DND-41 (cell line): ENCODE results near the gene RPS15.
A peak's percentile ranks its signal among the peaks of the same experiment; 100 is the strongest.

Experiments
- ATAC-seq: fragments of 200-7000 bp; cut with Tn5 transposase; 3 replicates; pipeline ENCODE4 v1.9.1; 2021; ENCODE audit warnings: low read depth; ENCODE audit not compliant: insufficient read depth
- DNase-seq: peaks from one replicate; pipeline ENCODE4 v3.0.0-alpha.2; 2020
- H2AFZ ChIP-seq: 2 replicates; pipeline ENCODE4 v1.6.0; 2012; ENCODE audit warnings: low read depth, low read length
- H3K27ac ChIP-seq: 2 replicates; pipeline ENCODE4 v1.5.1; 2012; ENCODE audit warnings: low read length, inconsistent platforms
- H3K27me3 ChIP-seq: fragments of 200-600 bp; sonication (generic); 2 replicates; pipeline ENCODE4 v1.6.0; 2012; ENCODE audit warnings: low read length, mild to moderate bottlenecking, inconsistent platforms; ENCODE audit not compliant: insufficient read depth, poor library complexity
- H3K36me3 ChIP-seq: 2 replicates; pipeline ENCODE4 v1.5.1; 2012; ENCODE audit warnings: low read length, inconsistent platforms; ENCODE audit not compliant: insufficient read depth
- H3K4me1 ChIP-seq: 2 replicates; pipeline ENCODE4 v1.5.1; 2012; ENCODE audit warnings: mild to moderate bottlenecking, low read length; ENCODE audit not compliant: insufficient read depth
- H3K4me2 ChIP-seq: 2 replicates; pipeline ENCODE4 v1.6.0; 2012; ENCODE audit warnings: mild to moderate bottlenecking, moderate library complexity, low read length, inconsistent platforms; ENCODE audit not compliant: insufficient read depth
- H3K4me3 ChIP-seq, 2 experiments: fragments of 200-600 bp in 1 of 2; shearing (Covaris generic) in 1 of 2; 2 replicates each; pipeline ENCODE4 v1.5.1; 2012 to 2016; ENCODE audit warnings: inconsistent platforms in 2 of 2, low read length in 2 of 2, mild to moderate bottlenecking in 2 of 2, low read depth in 1 of 2, moderate library complexity in 1 of 2
- H3K79me2 ChIP-seq: 2 replicates; pipeline ENCODE4 v1.6.0; 2012; ENCODE audit warnings: low read length, inconsistent platforms; ENCODE audit not compliant: insufficient read depth
- H3K9ac ChIP-seq: 2 replicates; pipeline ENCODE4 v1.6.0; 2012; ENCODE audit warnings: low read depth, mild to moderate bottlenecking, inconsistent platforms, low read length, moderate library complexity
- H3K9me3 ChIP-seq: 2 replicates; pipeline ENCODE4 v1.5.1; 2012; ENCODE audit warnings: low read length, moderate library complexity, mild to moderate bottlenecking, inconsistent platforms; ENCODE audit not compliant: insufficient read depth, severe bottlenecking
- H4K20me1 ChIP-seq: 2 replicates; pipeline ENCODE4 v1.6.0; 2012; ENCODE audit warnings: low read length; ENCODE audit not compliant: insufficient read depth
- CTCF ChIP-seq: IDR thresholded peaks from 2 replicates; pipeline ENCODE4 v1.5.1; 2012; ENCODE audit warnings: borderline replicate concordance, low read length, moderate library complexity, mild to moderate bottlenecking; ENCODE audit not compliant: poor library complexity, severe bottlenecking; ENCODE audit errors: extremely low read depth
- EZH2 ChIP-seq: IDR thresholded peaks from 3 replicates; pipeline ENCODE4 v1.6.1; 2012; ENCODE audit warnings: borderline replicate concordance, low read depth, mild to moderate bottlenecking, moderate library complexity, low read length, inconsistent platforms; ENCODE audit not compliant: severe bottlenecking

Gene RPS15

GRCh38 chr19:1486720-1487575 is 48.8 kb downstream of the RPS15 start:
- no peak for TF ChIP-seq EZH2
- no peak for TF ChIP-seq CTCF
- H3K4me2 ChIP-seq: no peak overlapping the region
- H3K9ac ChIP-seq: no peak overlapping the region
- H3K4me1 ChIP-seq: peaks cover 29% of the 10 kb centered on the region
- no peak overlapping the region for H3K27ac ChIP-seq
- H2AFZ ChIP-seq: no peak overlapping the region
- no peaks in the 10 kb centered on the region for H4K20me1 ChIP-seq
- DNase-seq (no peak), ATAC-seq (no peak)
- H3K36me3 ChIP-seq: no peaks in the 10 kb centered on the region
- no peaks in the 10 kb centered on the region for H3K27me3 ChIP-seq
- H3K79me2 ChIP-seq: no peaks in the 10 kb centered on the region
- H3K9me3 ChIP-seq: no peaks in the 10 kb centered on the region
- no peak overlapping the region for H3K4me3 ChIP-seq

DNA sequence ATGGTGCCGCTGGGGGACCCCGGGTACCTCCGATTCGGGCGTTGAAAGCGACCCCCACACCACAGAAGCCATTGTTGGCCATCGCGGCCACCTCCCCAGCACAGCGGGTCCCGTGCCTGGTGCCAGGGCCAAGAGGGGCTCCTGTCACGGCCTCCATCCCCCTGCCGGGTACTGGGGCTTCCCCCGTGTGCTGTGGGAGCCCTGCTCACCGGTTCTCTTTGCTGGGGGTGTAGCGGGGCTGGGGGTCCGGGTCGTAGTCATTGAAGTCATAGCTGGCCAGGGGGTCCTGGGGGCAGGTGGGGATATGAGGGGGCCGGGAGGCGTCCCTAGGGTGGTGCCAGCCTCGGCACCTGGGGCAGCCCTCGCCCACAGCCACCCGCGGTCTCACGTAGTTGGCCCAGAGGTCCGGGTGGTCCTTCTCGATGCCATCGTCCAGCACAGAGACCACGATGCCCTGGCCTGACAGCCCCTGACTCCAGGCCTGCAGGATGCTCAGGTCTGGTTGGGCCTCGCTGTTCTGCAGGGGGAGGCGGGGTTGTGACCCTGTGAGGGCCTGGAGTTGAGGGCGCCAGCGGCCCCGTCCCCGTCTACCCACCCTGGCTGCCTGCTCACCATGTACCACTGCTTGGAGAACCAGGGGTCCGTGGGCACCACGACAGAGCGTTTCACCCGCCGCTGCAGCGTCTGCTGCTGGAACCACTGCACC is 49.5 kb downstream of the RPS15 start:
- no peak overlapping the region for H3K9ac ChIP-seq
- no peak overlapping the region for H3K27ac ChIP-seq
- peak; percentile 34 for DNase-seq
- peaks cover 29% of the 10 kb centered on the region for H3K4me1 ChIP-seq
- no peaks in the 10 kb centered on the region for H3K79me2 ChIP-seq
- no peak overlapping the region for H3K4me3 ChIP-seq
- no peaks in the 10 kb centered on the region for H3K36me3 ChIP-seq
- H4K20me1 ChIP-seq: no peaks in the 10 kb centered on the region
- no peak overlapping the region; the same call in 1 of the 2 replicates for H3K4me2 ChIP-seq
- ATAC-seq: no peak
- no peaks in the 10 kb centered on the region for H3K27me3 ChIP-seq
- H2AFZ ChIP-seq: no peak overlapping the region
- no peak for TF ChIP-seq CTCF
- TF ChIP-seq EZH2: no peak
- H3K9me3 ChIP-seq: no peaks in the 10 kb centered on the region

DNA sequence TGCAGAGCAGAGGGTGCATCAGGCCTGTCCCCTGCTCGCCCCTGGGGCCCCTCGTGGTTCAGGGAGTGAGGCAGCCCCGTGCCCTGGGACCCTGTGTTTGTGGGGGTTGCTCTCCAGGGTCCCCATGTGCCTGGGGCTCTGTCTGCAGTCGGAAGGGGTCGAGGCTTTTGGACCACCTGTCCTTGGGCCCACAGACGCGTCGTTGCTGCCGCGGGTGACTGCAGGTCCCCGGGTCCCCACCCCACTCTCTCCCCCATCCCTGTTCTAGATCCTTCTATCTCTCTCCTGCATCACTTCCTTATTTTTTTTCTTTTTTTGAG is 50.0 kb downstream of the RPS15 start:
- Histone ChIP-seq H3K27me3 (no peaks in the 10 kb centered on the region), H3K4me1 (peaks cover 29% of the 10 kb centered on the region), H3K9me3 (no peaks in the 10 kb centered on the region), H4K20me1 (no peaks in the 10 kb centered on the region), H3K79me2 (no peaks in the 10 kb centered on the region), H3K9ac (no peak overlapping the region), H3K27ac (no peak overlapping the region), H3K4me3 (no peak overlapping the region), H2AFZ (no peak overlapping the region), H3K36me3 (no peaks in the 10 kb centered on the region), H3K4me2 (no peak overlapping the region; the same call in 1 of the 2 replicates)
- ATAC-seq (no peak), DNase-seq (no peak)
- TF ChIP-seq EZH2: no peak
- TF ChIP-seq CTCF: no peak
